Suprapubic skin (tissue), 4 donors: ENCODE data around the gene TTLL5. TPM values are rescaled to one million over a fixed set of nuclear protein-coding genes. Genes with fewer than 3 reads are reported as not detected.

Source experiments
- DNase-seq, 2 donors: peaks; one replicate each; pipeline ENCODE4 v3.0.0-alpha.2; 2019; ENCODE audit warnings: low spot score in 2 of 2
- H3K27ac ChIP-seq: fragments of 200-600 bp; sonication (generic); one replicate; pipeline ENCODE4 v1.5.1; 2019
- H3K27me3 ChIP-seq: fragments of 200-600 bp; sonication (generic); one replicate; pipeline ENCODE4 v1.5.1; 2019
- H3K36me3 ChIP-seq: fragments of 200-600 bp; sonication (generic); one replicate; pipeline ENCODE4 v1.5.1; 2019
- H3K4me1 ChIP-seq: fragments of 200-600 bp; sonication (generic); one replicate; pipeline ENCODE4 v1.5.1; 2019
- H3K4me3 ChIP-seq: fragments of 200-600 bp; sonication (generic); one replicate; pipeline ENCODE4 v1.5.1; 2019; ENCODE audit warnings: mild to moderate bottlenecking
- H3K9me3 ChIP-seq: fragments of 200-600 bp; sonication (generic); one replicate; pipeline ENCODE4 v1.5.1; 2019
- EP300 ChIP-seq: sonication (generic); formaldehyde crosslinking; IDR thresholded peaks from one replicate; pipeline ENCODE4 v1.6.1; 2017; ENCODE audit warnings: antibody characterized with exemption
- POLR2A ChIP-seq, 2 donors: fragments of 450-650 bp; IDR thresholded peaks; one replicate each; pipeline ENCODE4 v1.6.1; 2017; ENCODE audit warnings: antibody characterized with exemption in 2 of 2, mild to moderate bottlenecking in 2 of 2, moderate library complexity in 2 of 2
- POLR2AphosphoS5 ChIP-seq, 3 donors: sonication (generic); formaldehyde crosslinking; IDR thresholded peaks; one replicate each; pipeline ENCODE4 v1.6.1; 2017; ENCODE audit warnings: antibody characterized with exemption in 3 of 3
- WGBS: methylation state at CpG from one replicate; pipeline ENCODE4 v1.1.5; 2018; 5-methylcytosine and 5-hydroxymethylcytosine counted together
- total RNA-seq, 4 donors: library from RNA; depleted of rRNA; stranded (reverse); fragments of >200 nt; gene quantifications; one replicate each; pipeline ENCODE4 v1.1.0, GENCODE V29; 2016
- TF ChIP-seq, protein P1 (sequence below), 2 donors: fragments of 200-600 bp in 1 of 2; fragments of 450-650 bp in 1 of 2; sonication (generic) in 1 of 2; IDR thresholded peaks; one replicate each; pipeline ENCODE4 v1.5.1; 2016 to 2019; ENCODE audit warnings: antibody characterized with exemption in 2 of 2, mild to moderate bottlenecking in 1 of 2, moderate library complexity in 1 of 2

TTLL5 gene
- total RNA-seq, 4 donors from 2014 or later, result 24.4 to 56.4 (median 34.8) TPM

DNA sequence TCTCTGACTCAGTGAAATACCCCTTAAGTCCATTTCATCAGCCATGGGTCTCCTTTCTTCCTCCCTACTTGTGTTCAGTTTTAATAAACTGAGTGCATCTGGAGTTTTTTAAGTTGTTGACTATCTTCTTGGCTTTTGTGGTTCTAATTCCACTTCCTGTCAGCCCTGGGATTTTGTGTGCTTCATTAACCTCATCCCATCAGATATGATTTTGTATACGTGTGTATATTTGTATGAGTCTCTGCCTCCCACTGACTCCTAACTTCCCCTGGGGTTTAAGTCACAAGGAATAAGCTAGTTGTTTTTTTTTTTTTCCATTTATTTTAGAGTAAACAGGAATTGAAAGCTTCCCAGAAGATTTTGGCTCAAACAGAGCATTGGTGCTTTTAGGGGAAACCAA, 62.7 kb downstream of the TTLL5 start:
- Histone ChIP-seq H3K27ac (no peak overlapping the region), H3K36me3 (peaks cover 6% of the 10 kb centered on the region)
- WGBS, result 53% methylated on average over 1 of the region's 1 CpG

GRCh38 chr14:75724414-75725204, 63.6 kb downstream of the TTLL5 start:
- H3K4me1 ChIP-seq, result peaks cover 17% of the 10 kb centered on the region
- TF ChIP-seq, protein P1, sequence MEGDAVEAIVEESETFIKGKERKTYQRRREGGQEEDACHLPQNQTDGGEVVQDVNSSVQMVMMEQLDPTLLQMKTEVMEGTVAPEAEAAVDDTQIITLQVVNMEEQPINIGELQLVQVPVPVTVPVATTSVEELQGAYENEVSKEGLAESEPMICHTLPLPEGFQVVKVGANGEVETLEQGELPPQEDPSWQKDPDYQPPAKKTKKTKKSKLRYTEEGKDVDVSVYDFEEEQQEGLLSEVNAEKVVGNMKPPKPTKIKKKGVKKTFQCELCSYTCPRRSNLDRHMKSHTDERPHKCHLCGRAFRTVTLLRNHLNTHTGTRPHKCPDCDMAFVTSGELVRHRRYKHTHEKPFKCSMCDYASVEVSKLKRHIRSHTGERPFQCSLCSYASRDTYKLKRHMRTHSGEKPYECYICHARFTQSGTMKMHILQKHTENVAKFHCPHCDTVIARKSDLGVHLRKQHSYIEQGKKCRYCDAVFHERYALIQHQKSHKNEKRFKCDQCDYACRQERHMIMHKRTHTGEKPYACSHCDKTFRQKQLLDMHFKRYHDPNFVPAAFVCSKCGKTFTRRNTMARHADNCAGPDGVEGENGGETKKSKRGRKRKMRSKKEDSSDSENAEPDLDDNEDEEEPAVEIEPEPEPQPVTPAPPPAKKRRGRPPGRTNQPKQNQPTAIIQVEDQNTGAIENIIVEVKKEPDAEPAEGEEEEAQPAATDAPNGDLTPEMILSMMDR (IDR thresholded peaks at IDR 0.05), result no peak
- TF ChIP-seq EP300 (no peak), POLR2A (IDR thresholded peaks at IDR 0.05) (no peak), POLR2AphosphoS5 (IDR thresholded peaks at IDR 0.05) (no peak)
- no peaks in the 10 kb centered on the region for H3K9me3 ChIP-seq
- 83% methylated on average over 6 of the region's 6 CpGs for WGBS
- H3K4me3 ChIP-seq, result no peak overlapping the region
- DNase-seq, result no peak
- H3K27me3 ChIP-seq, result no peaks in the 10 kb centered on the region
- H3K36me3 ChIP-seq, result peaks cover 6% of the 10 kb centered on the region
- no peak overlapping the region for H3K27ac ChIP-seq

More for the DNA sequence above, 62.7 kb downstream of the TTLL5 start:
- Histone ChIP-seq H3K27me3 (no peaks in the 10 kb centered on the region), H3K4me3 (no peak overlapping the region), H3K9me3 (no peaks in the 10 kb centered on the region), H3K4me1 (peaks cover 20% of the 10 kb centered on the region)
- no peak for DNase-seq
- TF ChIP-seq POLR2A (IDR thresholded peaks at IDR 0.05) (no peak), POLR2AphosphoS5 (IDR thresholded peaks at IDR 0.05) (no peak), EP300 (no peak)
- TF ChIP-seq, protein P1 (IDR thresholded peaks at IDR 0.05), result no peak

DNA sequence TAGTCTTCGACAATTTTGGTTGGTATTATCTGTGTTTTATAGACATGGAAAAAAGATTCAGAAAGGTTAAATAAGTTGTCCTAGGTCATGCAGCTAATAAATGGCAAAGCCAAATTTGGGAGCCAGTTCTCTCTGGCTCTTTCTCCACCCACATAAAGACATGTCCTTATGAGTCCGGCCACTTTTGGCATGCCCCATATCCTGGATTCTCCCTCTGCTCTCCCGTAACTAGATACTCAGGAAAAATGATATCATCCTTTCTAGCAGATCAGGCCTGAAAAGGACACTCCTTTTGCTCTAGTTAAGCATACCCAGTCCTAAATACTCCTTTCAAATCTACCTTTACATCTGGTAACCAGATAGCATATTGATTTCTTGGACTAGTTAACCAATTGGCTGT, 64.4 kb downstream of the TTLL5 start:
- no peaks in the 10 kb centered on the region for H3K9me3 ChIP-seq
- peaks cover 12% of the 10 kb centered on the region for H3K4me1 ChIP-seq
- H3K27ac ChIP-seq, result no peak overlapping the region
- WGBS, result 65% methylated on average over 3 of the region's 3 CpGs
- no peak for DNase-seq
- H3K4me3 ChIP-seq, result no peak overlapping the region
- H3K36me3 ChIP-seq, result peaks cover 6% of the 10 kb centered on the region
- no peak for TF ChIP-seq EP300
- no peaks in the 10 kb centered on the region for H3K27me3 ChIP-seq

- Histone ChIP-seq H3K4me3 (no peak overlapping the region), H3K27me3 (no peaks in the 10 kb centered on the region), H3K4me1 (peaks cover 4% of the 10 kb centered on the region), H3K27ac (no peak overlapping the region), H3K36me3 (peaks cover 6% of the 10 kb centered on the region), H3K9me3 (no peaks in the 10 kb centered on the region)
- 96% methylated on average over 1 of the region's 1 CpG for WGBS
- DNase-seq, result no peak
- TF ChIP-seq, protein P1 (IDR thresholded peaks at IDR 0.05), result no peak
- no peak for TF ChIP-seq POLR2A (IDR thresholded peaks at IDR 0.05)
- no peak for TF ChIP-seq POLR2AphosphoS5 (IDR thresholded peaks at IDR 0.05)
- TF ChIP-seq EP300, result no peak
These were observed 65.3 kb downstream of the TTLL5 start for GRCh38 chr14:75726321-75726720.

GRCh38 chr14:75727124-75727523, 66.1 kb downstream of the TTLL5 start:
- H3K27me3 ChIP-seq, result no peaks in the 10 kb centered on the region
- H3K27ac ChIP-seq, result no peak overlapping the region
- 98% methylated on average over 3 of the region's 3 CpGs for WGBS
- no peak for DNase-seq
- H3K9me3 ChIP-seq, result no peaks in the 10 kb centered on the region
- H3K4me3 ChIP-seq, result no peak overlapping the region
- peaks cover 3% of the 10 kb centered on the region for H3K4me1 ChIP-seq
- H3K36me3 ChIP-seq, result peaks cover 2% of the 10 kb centered on the region
- TF ChIP-seq, protein P1 (IDR thresholded peaks at IDR 0.05), result no peak
- TF ChIP-seq EP300 (no peak), POLR2AphosphoS5 (IDR thresholded peaks at IDR 0.05) (no peak), POLR2A (IDR thresholded peaks at IDR 0.05) (no peak)
